GM23248 (cell line): ENCODE measurements around the gene DUSP1. TPM values are rescaled to one million over a fixed set of nuclear protein-coding genes. Genes with fewer than 3 reads are reported as not detected.

Experiments
- DNase-seq: peaks from one replicate; pipeline ENCODE4 v3.0.0-alpha.2; 2015
- H2AFZ ChIP-seq: fragments of 200-600 bp; sonication (generic); 2 replicates; pipeline ENCODE4 v1.6.1; 2016; ENCODE audit warnings: antibody characterized with exemption
- H3F3A ChIP-seq: fragments of 200-600 bp; sonication (generic); 2 replicates; pipeline ENCODE4 v1.6.1; 2016; ENCODE audit warnings: mild to moderate bottlenecking, antibody characterized with exemption, mixed run types; ENCODE audit not compliant: insufficient read depth
- H3K27ac ChIP-seq: fragments of 200-600 bp; sonication (generic); 2 replicates; pipeline ENCODE4 v1.5.1; 2016; ENCODE audit warnings: mild to moderate bottlenecking
- H3K27me3 ChIP-seq: fragments of 200-600 bp; sonication (generic); replicated peaks from 2 replicates; pipeline ENCODE4 v1.6.1; 2016; ENCODE audit warnings: mild to moderate bottlenecking; ENCODE audit not compliant: insufficient read depth
- H3K36me3 ChIP-seq: fragments of 200-600 bp; sonication (generic); 2 replicates; pipeline ENCODE4 v1.6.1; 2016; ENCODE audit warnings: low read depth, mild to moderate bottlenecking
- H3K4me1 ChIP-seq: fragments of 200-600 bp; sonication (generic); 2 replicates; pipeline ENCODE4 v1.6.1; 2016; ENCODE audit warnings: mild to moderate bottlenecking; ENCODE audit not compliant: insufficient read depth
- H3K4me2 ChIP-seq: fragments of 200-600 bp; sonication (generic); one replicate; pipeline ENCODE4 v1.6.1; 2016; ENCODE audit warnings: mild to moderate bottlenecking; ENCODE audit not compliant: unreplicated experiment
- H3K4me3 ChIP-seq: fragments of 200-600 bp; sonication (generic); 2 replicates; pipeline ENCODE4 v1.5.1; 2016; ENCODE audit warnings: mild to moderate bottlenecking
- H3K79me2 ChIP-seq: fragments of 200-600 bp; sonication (generic); 2 replicates; pipeline ENCODE4 v1.6.1; 2016; ENCODE audit warnings: mild to moderate bottlenecking; ENCODE audit not compliant: insufficient read depth
- H3K9ac ChIP-seq: fragments of 200-600 bp; sonication (generic); 2 replicates; pipeline ENCODE4 v1.6.1; 2016; ENCODE audit warnings: mild to moderate bottlenecking
- H3K9me2 ChIP-seq: fragments of 200-600 bp; sonication (generic); 2 replicates; pipeline ENCODE4 v1.6.1; 2016; ENCODE audit warnings: mixed run types, mild to moderate bottlenecking, moderate library complexity; ENCODE audit not compliant: insufficient read depth
- H3K9me3 ChIP-seq: fragments of 200-600 bp; sonication (generic); one replicate; pipeline ENCODE4 v1.6.1; 2017; ENCODE audit warnings: low read depth
- H4K20me1 ChIP-seq: fragments of 200-600 bp; sonication (generic); 2 replicates; pipeline ENCODE4 v1.6.0; 2016; ENCODE audit not compliant: insufficient read depth
- EZH2 ChIP-seq: fragments of 200-600 bp; sonication (generic); IDR thresholded peaks from 2 replicates; pipeline ENCODE4 v1.6.1; 2018; ENCODE audit warnings: antibody characterized with exemption, mild to moderate bottlenecking; ENCODE audit not compliant: insufficient read depth, poor library complexity, severe bottlenecking
- EZH2phosphoT487 ChIP-seq: fragments of 200-600 bp; sonication (generic); IDR thresholded peaks from 2 replicates; pipeline ENCODE4 v1.6.1; 2018; ENCODE audit warnings: antibody characterized with exemption, moderate library complexity, mild to moderate bottlenecking, low read depth; ENCODE audit not compliant: insufficient read depth
- WGBS, 2 experiments: methylation state at CpG; one replicate each; pipeline ENCODE4 v1.1.6; 2015 to 2017; ENCODE audit warnings: low lambda C conversion rate in 2 of 2, low coverage in 1 of 2; ENCODE audit errors: missing lambda C conversion rate in 2 of 2; 5-methylcytosine and 5-hydroxymethylcytosine counted together
- in situ Hi-C: fragments of 300-500 bp; cut with MboI; formaldehyde crosslinking; loops from 2 replicates; pipeline ENCODE4 v1.15.0; 2020
- polyA plus RNA-seq: library from polyadenylated mRNA; unstranded; fragments of >200 nt; fragmentation: Nextera tagmentation; extraction: Ambion mirVana; gene quantifications from 2 replicates; pipeline ENCODE4 v1.2.1, GENCODE V29; 2016
- total RNA-seq: library from RNA; depleted of rRNA; stranded (reverse); fragments of >200 nt; shearing (Covaris generic); gene quantifications from 2 replicates; pipeline ENCODE4 v1.2.3, GENCODE V29; 2014

Gene DUSP1
- total and polyA plus RNA-seq, 2 experiments from 2014 or later, result 264 to 443 TPM

DNA sequence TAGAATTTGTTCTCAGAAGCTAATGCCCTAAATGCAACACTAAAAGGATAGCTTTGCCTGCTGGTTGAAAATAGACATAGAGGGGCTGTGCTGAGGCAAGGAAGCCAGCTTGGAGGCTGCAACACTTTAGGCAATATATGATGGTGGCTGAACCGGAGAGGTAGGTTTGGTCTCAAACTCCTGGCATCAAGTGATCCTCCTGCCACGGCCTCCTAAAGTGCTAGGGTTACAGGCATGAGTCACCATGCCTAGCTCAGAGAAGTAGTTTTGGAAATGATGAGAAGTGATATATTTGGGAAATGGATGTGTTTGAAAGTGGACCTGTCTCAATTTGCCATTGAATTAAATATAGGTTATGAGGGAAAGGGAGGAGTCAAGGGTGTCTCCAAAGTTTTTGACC, 10.0 kb downstream of the DUSP1 start:
- Histone ChIP-seq H3K9me3 (no peaks in the 10 kb centered on the region), H3K27me3 (no peaks in the 10 kb centered on the region), H3K9ac (no peak overlapping the region), H3F3A (peaks cover 18% of the 10 kb centered on the region), H3K4me3 (no peak overlapping the region), H3K27ac (no peak overlapping the region), H3K9me2 (no peaks in the 10 kb centered on the region), H3K79me2 (no peaks in the 10 kb centered on the region), H3K4me2 (no peak overlapping the region), H4K20me1 (no peaks in the 10 kb centered on the region), H3K36me3 (no peaks in the 10 kb centered on the region), H3K4me1 (peaks cover 9% of the 10 kb centered on the region), H2AFZ (no peak overlapping the region)
- WGBS, 2 experiments, result 94 to 95% methylated on average over 2 of the region's 2 CpGs
- no peak for TF ChIP-seq EZH2
- TF ChIP-seq EZH2phosphoT487, result no peak
- DNase-seq, result no peak
- in situ Hi-C loops, result no loop called here

DNA sequence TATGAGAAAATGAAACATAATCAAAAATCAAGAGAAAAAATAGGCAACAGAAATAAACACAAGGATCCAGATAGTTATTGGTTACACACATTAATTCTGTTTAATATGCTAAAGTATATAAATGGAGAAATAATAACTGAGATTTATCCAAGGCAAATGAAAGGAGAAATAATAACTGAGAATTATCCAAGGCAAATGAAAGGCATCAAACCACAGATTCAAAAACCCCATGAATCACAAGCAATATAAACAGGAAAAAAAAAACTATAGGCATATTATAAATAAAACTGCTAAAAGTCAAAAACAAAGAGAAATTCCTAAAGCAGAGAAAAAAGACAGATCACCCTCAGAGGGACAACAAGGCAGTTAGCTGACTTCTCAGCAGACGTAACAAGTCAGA, 10.9 kb downstream of the DUSP1 start:
- Histone ChIP-seq H3K4me1 (peaks cover 9% of the 10 kb centered on the region), H3K9me3 (no peaks in the 10 kb centered on the region), H3K9ac (no peak overlapping the region), H3K4me3 (no peak overlapping the region), H3K36me3 (no peaks in the 10 kb centered on the region), H3F3A (peaks cover 14% of the 10 kb centered on the region), H2AFZ (no peak overlapping the region), H4K20me1 (no peaks in the 10 kb centered on the region), H3K79me2 (no peaks in the 10 kb centered on the region), H3K9me2 (no peaks in the 10 kb centered on the region), H3K4me2 (no peak overlapping the region), H3K27me3 (no peaks in the 10 kb centered on the region), H3K27ac (no peak overlapping the region)
- DNase-seq, result no peak
- no peak for TF ChIP-seq EZH2
- no peak for TF ChIP-seq EZH2phosphoT487
- in situ Hi-C loops, result no loop called here
- 94 to 100% methylated on average over 1 of the region's 1 CpG for WGBS, 2 experiments

DNA sequence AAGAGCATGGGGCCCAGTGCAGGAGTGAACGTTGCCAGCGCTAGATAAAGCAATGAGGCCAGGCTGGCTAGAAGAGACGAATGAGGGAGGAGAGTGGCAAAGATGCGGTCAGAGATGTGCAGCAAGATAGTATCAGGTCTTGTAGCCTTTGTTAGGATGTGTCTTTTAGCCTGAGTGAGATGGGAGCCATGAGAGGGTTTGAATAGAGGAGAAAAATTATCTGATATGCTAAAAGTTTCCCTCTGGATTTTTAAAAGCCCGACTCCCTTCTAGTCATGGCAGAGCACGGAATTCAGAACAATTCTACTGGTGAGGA, 12.2 kb downstream of the DUSP1 start:
- Histone ChIP-seq H3F3A (peaks cover 7% of the 10 kb centered on the region; the same call in 1 of the 2 replicates), H3K79me2 (no peaks in the 10 kb centered on the region), H3K27ac (no peak overlapping the region), H4K20me1 (no peaks in the 10 kb centered on the region), H2AFZ (no peak overlapping the region), H3K36me3 (no peaks in the 10 kb centered on the region), H3K4me2 (no peak overlapping the region), H3K9me3 (no peaks in the 10 kb centered on the region), H3K9me2 (no peaks in the 10 kb centered on the region), H3K27me3 (no peaks in the 10 kb centered on the region), H3K4me1 (peaks cover 3% of the 10 kb centered on the region; the same call in 1 of the 2 replicates), H3K9ac (no peak overlapping the region), H3K4me3 (no peak overlapping the region)
- 94% methylated on average over 6 of the region's 6 CpGs for WGBS, 2 experiments
- no peak for DNase-seq
- in situ Hi-C loops, result no loop called here
- TF ChIP-seq EZH2phosphoT487 (no peak), EZH2 (no peak)

DNA sequence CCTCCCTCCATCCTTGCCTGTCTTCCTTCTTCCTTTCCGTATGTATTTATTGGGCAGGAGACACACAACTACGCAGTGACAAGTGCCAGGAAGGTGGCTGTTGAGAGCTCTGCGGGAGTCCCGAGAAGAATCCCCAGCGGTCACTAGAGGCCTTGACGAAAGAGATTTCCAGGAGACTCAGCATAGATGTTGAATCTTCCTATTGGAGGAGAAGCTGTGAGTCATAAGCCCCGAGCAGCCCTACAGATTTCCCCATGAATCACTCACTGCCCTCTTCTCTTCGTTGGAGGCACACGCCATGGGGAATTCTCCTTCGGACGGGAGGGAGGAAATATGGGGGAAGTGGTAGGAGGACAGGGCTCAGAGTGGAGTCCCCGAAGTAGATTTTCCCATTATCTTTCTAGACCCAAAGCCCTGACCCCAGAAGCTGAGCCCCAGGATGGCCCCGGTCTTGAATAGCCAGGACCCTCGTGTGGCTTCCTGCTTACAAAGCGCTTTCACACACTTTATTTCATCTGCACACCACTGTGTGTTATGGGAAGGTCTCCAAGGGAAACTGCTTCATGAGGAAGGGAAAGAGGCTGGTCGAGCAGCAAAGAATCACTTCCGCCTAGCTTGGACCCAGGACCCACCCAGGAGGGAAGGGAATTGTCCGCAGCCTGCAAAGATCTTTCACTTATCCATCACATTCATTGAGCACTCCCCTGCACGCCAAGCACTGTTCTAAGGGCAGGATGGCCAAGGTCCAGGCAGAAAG, 12.7 kb downstream of the DUSP1 start:
- 47 to 56% methylated on average over 19 of the region's 19 CpGs for WGBS, 2 experiments

More for the DNA sequence above, 12.7 kb downstream of the DUSP1 start:
- Histone ChIP-seq H3K4me1 (peaks cover 3% of the 10 kb centered on the region; the same call in 1 of the 2 replicates), H3K79me2 (no peaks in the 10 kb centered on the region), H4K20me1 (no peaks in the 10 kb centered on the region), H3K4me3 (0 out of 2 replicates have a peak overlapping the region, but pooled peaks have one; percentile 11), H3K9me2 (no peaks in the 10 kb centered on the region), H3K27ac (peak overlapping the region; percentile 71), H3K36me3 (no peaks in the 10 kb centered on the region), H2AFZ (no peak overlapping the region), H3K4me2 (no peak overlapping the region), H3K27me3 (no peaks in the 10 kb centered on the region), H3K9ac (peak overlapping the region; percentile 45), H3K9me3 (no peaks in the 10 kb centered on the region), H3F3A (peaks cover 7% of the 10 kb centered on the region; the same call in 1 of the 2 replicates)
- in situ Hi-C loops, result no loop called here
- TF ChIP-seq EZH2phosphoT487 (no peak), EZH2 (no peak)
- DNase-seq, result peak; percentile 95
